ENCODE data around the gene TF.
"Not testable (repeated sequence)": the region's sequence is repeated elsewhere in the genome, so short reads cannot be mapped to it uniquely, and the experiment has no call there.

Gene TF

GRCh38 chr3:133745981-133746711, at the start of gene TF:
TSS of gene TF (plus strand) at chr3:133746393. CDS start at chr3:133746441, 48 bp downstream.
- in situ Hi-C loops (cut with HindIII; ENCODE audit: low sequenced_read_pairs), result no loop called here

GRCh38 chr3:133697960-133698359, 48.2 kb upstream of the TF start:
- in situ Hi-C loops (cut with HindIII; ENCODE audit: low sequenced_read_pairs), result no loop called here

GRCh38 chr3:133699467-133699866, 46.7 kb upstream of the TF start:
- in situ Hi-C loops (cut with HindIII; ENCODE audit: low sequenced_read_pairs), result no loop called here

GRCh38 chr3:133699903-133700302, 46.3 kb upstream of the TF start:
- in situ Hi-C loops (cut with HindIII; ENCODE audit: low sequenced_read_pairs), result no loop called here

GRCh38 chr3:133700351-133700750, 45.8 kb upstream of the TF start:
- in situ Hi-C loops (cut with HindIII; ENCODE audit: low sequenced_read_pairs), result no loop called here

- in situ Hi-C loops (cut with HindIII; ENCODE audit: low sequenced_read_pairs), result no loop called here
Observed at GRCh38 chr3:133701435-133702358, 44.5 kb upstream of the TF start.

GRCh38 chr3:133703915-133704314, 42.3 kb upstream of the TF start:
- in situ Hi-C loops (cut with HindIII; ENCODE audit: low sequenced_read_pairs), result no loop called here

- in situ Hi-C loops (cut with HindIII; ENCODE audit: low sequenced_read_pairs), result no loop called here
Observed at GRCh38 chr3:133706033-133706432, 40.2 kb upstream of the TF start.

- in situ Hi-C loops (cut with HindIII; ENCODE audit: low sequenced_read_pairs), result no loop called here
Observed at GRCh38 chr3:133709139-133709750, 36.9 kb upstream of the TF start.

GRCh38 chr3:133711013-133711412, 35.2 kb upstream of the TF start:
- in situ Hi-C loops (cut with HindIII; ENCODE audit: low sequenced_read_pairs), result no loop called here

GRCh38 chr3:133712017-133712416, 34.2 kb upstream of the TF start:
- in situ Hi-C loops (cut with HindIII; ENCODE audit: low sequenced_read_pairs), result no loop called here

GRCh38 chr3:133713347-133713746, 32.8 kb upstream of the TF start:
- in situ Hi-C loops (cut with HindIII; ENCODE audit: low sequenced_read_pairs), result no loop called here

- in situ Hi-C loops (cut with HindIII; ENCODE audit: low sequenced_read_pairs), result no loop called here
Observed at GRCh38 chr3:133717424-133717823, 28.8 kb upstream of the TF start.

- in situ Hi-C loops (cut with HindIII; ENCODE audit: low sequenced_read_pairs), result no loop called here
Observed at GRCh38 chr3:133722935-133723334, 23.3 kb upstream of the TF start.

- in situ Hi-C loops (cut with HindIII; ENCODE audit: low sequenced_read_pairs), result no loop called here
Observed at GRCh38 chr3:133730993-133731392, 15.2 kb upstream of the TF start.

- in situ Hi-C loops (cut with HindIII; ENCODE audit: low sequenced_read_pairs), result not testable (repeated sequence)
Observed at GRCh38 chr3:133732231-133732630, 14.0 kb upstream of the TF start.

- in situ Hi-C loops (cut with HindIII; ENCODE audit: low sequenced_read_pairs), result no loop called here
Observed at GRCh38 chr3:133733226-133733625, 13.0 kb upstream of the TF start.

GRCh38 chr3:133734305-133734704, 11.9 kb upstream of the TF start:
- in situ Hi-C loops (cut with HindIII; ENCODE audit: low sequenced_read_pairs), result no loop called here

GRCh38 chr3:133742351-133743091, 3.7 kb upstream of the TF start:
- in situ Hi-C loops (cut with HindIII; ENCODE audit: low sequenced_read_pairs), result no loop called here

GRCh38 chr3:133744241-133744640, 2.0 kb upstream of the TF start:
- in situ Hi-C loops (cut with HindIII; ENCODE audit: low sequenced_read_pairs), result no loop called here

- in situ Hi-C loops (cut with HindIII; ENCODE audit: low sequenced_read_pairs), result no loop called here
Observed at GRCh38 chr3:133745108-133745507, 1.1 kb upstream of the TF start.

All from endothelial cell of hepatic sinusoid (primary cell).